OCI-LY1 (cell line): ENCODE data around the gene ACR.

Experiments used
- H2AFZ ChIP-seq: fragments of 200-600 bp; sonication (generic), shearing (Covaris generic); 2 replicates; pipeline ENCODE4 v1.6.0; 2014; ENCODE audit warnings: antibody characterized with exemption, mild to moderate bottlenecking, low read length
- H3F3A ChIP-seq: fragments of 200-600 bp; sonication (generic), shearing (Covaris generic); 2 replicates; pipeline ENCODE4 v1.6.0; 2014; ENCODE audit warnings: mild to moderate bottlenecking, antibody characterized with exemption, low read length, moderate library complexity; ENCODE audit not compliant: insufficient read depth
- H3K27ac ChIP-seq: fragments of 200-600 bp; sonication (generic); 2 replicates; pipeline ENCODE4 v1.5.1; 2014; ENCODE audit warnings: low read length, mixed run types, mild to moderate bottlenecking, low read depth; ENCODE audit not compliant: poor library complexity, severe bottlenecking
- H3K27me3 ChIP-seq: fragments of 200-600 bp; sonication (generic); 2 replicates; pipeline ENCODE4 v1.6.0; 2014; ENCODE audit warnings: antibody characterized with exemption, mild to moderate bottlenecking, low read length, moderate library complexity; ENCODE audit not compliant: insufficient read depth
- H3K36me3 ChIP-seq: fragments of 200-600 bp; sonication (generic); 2 replicates; pipeline ENCODE4 v1.6.1; 2014; ENCODE audit warnings: mild to moderate bottlenecking, antibody characterized with exemption, low read length, moderate library complexity, mixed read lengths; ENCODE audit not compliant: insufficient read depth
- H3K4me1 ChIP-seq: fragments of 200-600 bp; sonication (generic); 2 replicates; pipeline ENCODE4 v1.5.1; 2014; ENCODE audit warnings: mild to moderate bottlenecking, low read length, moderate library complexity; ENCODE audit not compliant: insufficient read depth, severe bottlenecking
- H3K4me2 ChIP-seq: fragments of 200-600 bp; sonication (generic), shearing (Covaris generic); 2 replicates; pipeline ENCODE4 v1.6.1; 2014; ENCODE audit warnings: low read length
- H3K4me3 ChIP-seq: fragments of 200-600 bp; sonication (generic); 2 replicates; pipeline ENCODE4 v1.5.1; 2014; ENCODE audit warnings: low read length, low read depth, mild to moderate bottlenecking, mixed read lengths; ENCODE audit not compliant: poor library complexity, severe bottlenecking
- H3K79me2 ChIP-seq: fragments of 200-600 bp; shearing (Covaris generic); 2 replicates; pipeline ENCODE4 v1.6.1; 2016; ENCODE audit warnings: mixed run types, low read length, mixed read lengths; ENCODE audit not compliant: insufficient read depth
- H3K9ac ChIP-seq: fragments of 200-600 bp; sonication (generic), shearing (Covaris generic); 2 replicates; pipeline ENCODE4 v1.6.1; 2014; ENCODE audit warnings: mild to moderate bottlenecking, low read length, mixed read lengths
- H3K9me2 ChIP-seq: fragments of 200-600 bp; sonication (generic), shearing (Covaris generic); 2 replicates; pipeline ENCODE4 v1.6.1; 2014; ENCODE audit warnings: low read depth, mild to moderate bottlenecking, low read length, mixed read lengths
- H3K9me3 ChIP-seq: fragments of 200-600 bp; shearing (Covaris generic); 2 replicates; pipeline ENCODE4 v1.6.1; 2014; ENCODE audit warnings: low read length, mixed read lengths
- H4K20me1 ChIP-seq: fragments of 200-600 bp; sonication (generic), shearing (Covaris generic); 2 replicates; pipeline ENCODE4 v1.6.0; 2016; ENCODE audit warnings: mild to moderate bottlenecking, low read length; ENCODE audit not compliant: insufficient read depth
- CTCF ChIP-seq: fragments of 200-600 bp; sonication (generic), shearing (Covaris generic); IDR thresholded peaks from 2 replicates; pipeline ENCODE4 v1.5.1; 2017; ENCODE audit warnings: mild to moderate bottlenecking, antibody characterized with exemption, low read length, moderate library complexity, mixed read lengths
- EZH2 ChIP-seq: fragments of 200-600 bp; sonication (generic), shearing (Covaris generic); IDR thresholded peaks from 2 replicates; pipeline ENCODE4 v1.8.0; 2017; ENCODE audit warnings: borderline replicate concordance, mixed run types, mild to moderate bottlenecking, antibody characterized with exemption, low read length, moderate library complexity, mixed read lengths

The ACR gene

DNA sequence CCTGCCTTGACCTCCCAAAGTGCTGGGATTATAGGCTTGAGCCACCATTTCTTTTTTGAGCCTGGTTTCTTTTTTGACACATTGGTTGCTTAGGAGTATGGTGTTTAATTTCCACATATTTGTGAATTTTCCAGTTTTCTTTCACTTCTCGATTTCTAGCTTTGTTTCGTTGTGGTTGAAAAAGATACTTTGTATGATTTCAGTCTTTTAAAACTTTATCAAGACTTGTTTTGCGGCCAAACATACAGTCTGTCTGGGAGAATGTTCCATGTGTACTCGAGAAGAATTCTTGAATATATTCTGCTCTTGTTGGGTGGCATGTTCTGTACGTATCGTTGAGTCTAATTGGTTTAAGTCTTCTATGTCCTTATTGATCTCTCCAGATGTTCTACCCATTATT lies 44.5 kb upstream of the ACR start:
- Histone ChIP-seq H3K9ac (no peak overlapping the region), H3K4me1 (no peaks in the 10 kb centered on the region), H2AFZ (no peak overlapping the region), H3K9me3 (no peaks in the 10 kb centered on the region), H3K27ac (no peak overlapping the region), H3K79me2 (no peaks in the 10 kb centered on the region), H3K4me2 (no peak overlapping the region), H4K20me1 (no peaks in the 10 kb centered on the region), H3K27me3 (no peaks in the 10 kb centered on the region; the same call in 1 of the 2 replicates), H3K4me3 (no peak overlapping the region), H3K36me3 (no peaks in the 10 kb centered on the region), H3K9me2 (no peaks in the 10 kb centered on the region), H3F3A (no peaks in the 10 kb centered on the region)
- TF ChIP-seq CTCF = no peak
- no peak for TF ChIP-seq EZH2

DNA sequence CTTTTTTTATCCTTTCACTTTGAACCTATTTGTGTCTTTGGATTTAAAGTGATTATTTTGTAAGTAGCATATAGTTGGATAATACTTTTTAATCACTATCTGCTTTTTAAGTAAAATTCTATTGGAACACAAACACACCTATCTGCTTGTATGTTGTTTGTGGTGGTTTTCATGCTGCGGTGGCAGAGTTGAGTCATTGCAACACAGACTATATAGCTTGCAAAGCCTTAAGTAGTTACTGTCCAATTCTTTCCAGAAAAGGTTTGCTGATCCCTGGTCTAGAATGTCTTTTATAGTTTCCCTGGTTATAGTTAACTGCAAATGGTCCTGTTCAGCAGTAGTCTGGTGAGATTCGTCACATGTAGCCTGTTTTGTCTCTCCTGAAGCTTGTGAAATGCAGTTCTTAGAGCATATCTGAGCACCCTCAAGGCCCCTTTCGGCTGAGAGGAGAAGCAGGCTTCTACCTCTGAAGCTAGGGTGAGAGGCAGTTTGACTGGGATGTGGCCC lies 43.9 kb upstream of the ACR start:
- H3K4me2 ChIP-seq = no peak overlapping the region
- no peaks in the 10 kb centered on the region for H3K9me2 ChIP-seq
- no peaks in the 10 kb centered on the region for H3K4me1 ChIP-seq
- no peaks in the 10 kb centered on the region for H3K79me2 ChIP-seq
- H4K20me1 ChIP-seq = no peaks in the 10 kb centered on the region
- H3K36me3 ChIP-seq = no peaks in the 10 kb centered on the region
- no peak overlapping the region for H2AFZ ChIP-seq
- no peak overlapping the region for H3K27ac ChIP-seq
- no peaks in the 10 kb centered on the region; the same call in 1 of the 2 replicates for H3K27me3 ChIP-seq
- H3K4me3 ChIP-seq = no peak overlapping the region
- no peaks in the 10 kb centered on the region for H3F3A ChIP-seq
- no peak overlapping the region for H3K9ac ChIP-seq
- no peaks in the 10 kb centered on the region for H3K9me3 ChIP-seq
- TF ChIP-seq CTCF (no peak), EZH2 (no peak)

GRCh38 chr22:50694766-50695420 lies 43.1 kb upstream of the ACR start:
- Histone ChIP-seq H3F3A (no peaks in the 10 kb centered on the region), H3K4me3 (no peak overlapping the region), H4K20me1 (no peaks in the 10 kb centered on the region), H2AFZ (no peak overlapping the region), H3K27me3 (no peaks in the 10 kb centered on the region; the same call in 1 of the 2 replicates), H3K9me2 (no peaks in the 10 kb centered on the region), H3K4me2 (no peak overlapping the region), H3K27ac (no peak overlapping the region), H3K9me3 (no peaks in the 10 kb centered on the region), H3K4me1 (no peaks in the 10 kb centered on the region), H3K9ac (no peak overlapping the region), H3K36me3 (no peaks in the 10 kb centered on the region), H3K79me2 (no peaks in the 10 kb centered on the region)
- TF ChIP-seq EZH2 (no peak), CTCF (no peak)
